ENCODE data around the gene REG1A. TPM values are rescaled to one million over a fixed set of nuclear protein-coding genes. Genes with fewer than 3 reads are reported as not detected.

REG1A gene
- 8.9 TPM for total RNA-seq

GRCh38 chr2:79120194-79120713, at the start of gene REG1A:
Gene REG1A (plus strand): TSS chr2:79120488. CDS start chr2:79120862, 374 bp downstream.
- no peak for DNase-seq (ENCODE audit: low spot score)
- ATAC-seq: no peak

DNA sequence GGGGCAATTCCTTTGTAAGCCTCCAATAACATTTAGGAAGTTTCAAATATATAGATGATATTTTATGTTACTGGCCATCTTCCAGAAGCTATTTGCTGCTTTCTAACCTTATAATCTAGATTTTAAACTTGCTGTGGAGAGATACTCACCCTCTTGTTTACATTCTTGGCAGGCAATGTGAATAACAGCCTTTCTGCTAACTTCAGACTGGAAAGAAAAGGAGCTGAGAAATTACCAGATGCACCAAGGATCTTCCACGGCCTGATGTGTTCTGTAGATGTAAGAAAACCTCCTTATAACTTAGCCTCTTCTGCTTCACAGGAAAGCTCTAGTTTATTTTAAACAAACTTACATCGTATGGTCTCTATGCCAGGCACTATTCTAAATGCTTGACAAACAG, 49.2 kb upstream of the REG1A start:
- ATAC-seq (no peak), DNase-seq (ENCODE audit: low spot score) (no peak)

DNA sequence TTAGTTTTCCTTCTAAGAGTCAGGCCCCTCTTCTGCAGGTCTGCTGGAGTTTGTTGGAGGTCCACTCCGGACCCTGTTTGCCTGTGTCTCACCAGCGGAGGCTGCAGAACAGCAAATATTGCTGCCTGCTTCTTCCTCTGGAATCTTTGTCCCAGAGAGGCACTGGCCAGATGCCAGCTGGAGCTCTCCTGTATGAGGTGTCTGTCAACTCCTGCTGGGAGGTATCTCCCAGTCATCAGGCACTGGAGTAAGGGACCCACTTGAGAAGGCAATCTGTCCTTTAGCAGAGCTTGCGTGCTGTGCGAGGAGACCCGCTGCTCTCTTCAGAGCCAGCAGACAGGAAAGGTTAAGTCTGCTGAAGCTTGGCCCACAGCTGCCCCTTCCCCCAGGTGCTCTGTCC, 37.3 kb upstream of the REG1A start:
- ATAC-seq: no peak
- no peak for DNase-seq (ENCODE audit: low spot score)

DNA sequence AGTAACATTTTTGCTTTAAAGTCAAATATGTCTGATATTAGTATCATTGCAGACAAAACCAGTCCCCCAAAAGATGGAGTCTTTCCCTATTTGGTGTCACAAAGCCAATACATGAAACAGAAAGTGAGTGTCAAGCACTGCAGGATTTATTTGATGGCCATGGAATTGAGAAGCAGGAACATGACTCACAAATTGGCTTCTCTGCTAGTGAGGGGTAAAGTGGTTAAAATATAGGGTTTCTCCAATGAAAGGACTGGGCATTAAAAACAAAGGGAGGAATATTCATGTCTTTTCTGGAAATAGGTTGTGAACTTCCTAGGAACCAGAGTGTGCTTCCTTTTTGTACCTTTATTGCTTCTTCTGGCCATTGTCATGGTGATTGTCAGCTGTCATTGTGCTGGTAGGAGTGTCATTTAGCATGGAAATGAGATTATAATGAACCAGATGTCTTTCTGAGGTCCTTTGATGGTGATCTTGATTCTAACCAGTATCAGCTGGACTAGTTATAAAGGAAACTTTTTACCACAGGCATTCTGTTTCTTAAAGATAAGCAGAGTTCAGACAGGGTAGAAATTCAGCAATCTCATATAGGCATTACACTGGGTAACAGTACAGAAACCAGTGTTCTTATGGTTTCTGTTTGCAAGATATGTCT, 36.6 kb upstream of the REG1A start:
- no peak for DNase-seq (ENCODE audit: low spot score)
- no peak for ATAC-seq

GRCh38 chr2:79084495-79085135, 35.7 kb upstream of the REG1A start:
- ATAC-seq (no peak), DNase-seq (ENCODE audit: low spot score) (no peak)

GRCh38 chr2:79085382-79085781, 34.9 kb upstream of the REG1A start:
- DNase-seq (ENCODE audit: low spot score): no peak

GRCh38 chr2:79086255-79086654, 34.0 kb upstream of the REG1A start:
- DNase-seq (ENCODE audit: low spot score): no peak
- no peak for ATAC-seq

More at GRCh38 chr2:79085382-79085781, 34.9 kb upstream of the REG1A start:
- ATAC-seq: no peak

DNA sequence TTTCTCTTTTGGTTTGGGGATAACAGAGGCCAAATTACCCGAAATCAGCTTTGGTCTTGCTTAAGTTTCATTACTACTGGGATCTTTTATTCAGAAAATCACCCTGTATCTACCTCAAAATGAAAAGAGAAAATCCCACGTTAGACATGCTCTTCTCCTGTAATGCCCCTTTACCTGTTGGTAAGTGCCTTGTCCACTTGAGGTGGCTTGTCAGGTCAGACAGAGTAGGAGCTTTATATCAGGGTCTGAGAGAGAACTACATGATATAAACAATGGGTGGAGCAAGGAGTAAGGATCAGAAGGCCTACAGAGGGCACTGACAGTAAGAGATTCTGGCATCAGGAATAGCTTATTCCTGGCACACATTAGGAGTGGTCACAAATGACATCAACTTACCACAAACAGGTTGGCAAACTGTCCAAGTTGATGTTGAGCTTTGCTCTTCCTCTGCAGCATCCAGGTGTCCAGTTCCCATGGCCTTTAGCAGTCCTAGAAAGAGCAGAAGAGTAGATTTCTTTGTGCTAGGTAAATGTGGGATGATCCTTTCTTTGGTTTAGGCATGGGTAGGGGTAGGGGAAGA, 32.4 kb upstream of the REG1A start, which contains the start of gene REG1B:
Gene REG1B (minus strand): TSS at position 209 of the 580 bp plus-strand sequence. CDS start 381 bp downstream, outside the sequence.
- no peak for DNase-seq (ENCODE audit: low spot score)

GRCh38 chr2:79090693-79091092, 29.6 kb upstream of the REG1A start:
- DNase-seq (ENCODE audit: low spot score) (no peak), ATAC-seq (no peak)

More for the DNA sequence above, 32.4 kb upstream of the REG1A start, which contains the start of gene REG1B:
- ATAC-seq: no peak

DNA sequence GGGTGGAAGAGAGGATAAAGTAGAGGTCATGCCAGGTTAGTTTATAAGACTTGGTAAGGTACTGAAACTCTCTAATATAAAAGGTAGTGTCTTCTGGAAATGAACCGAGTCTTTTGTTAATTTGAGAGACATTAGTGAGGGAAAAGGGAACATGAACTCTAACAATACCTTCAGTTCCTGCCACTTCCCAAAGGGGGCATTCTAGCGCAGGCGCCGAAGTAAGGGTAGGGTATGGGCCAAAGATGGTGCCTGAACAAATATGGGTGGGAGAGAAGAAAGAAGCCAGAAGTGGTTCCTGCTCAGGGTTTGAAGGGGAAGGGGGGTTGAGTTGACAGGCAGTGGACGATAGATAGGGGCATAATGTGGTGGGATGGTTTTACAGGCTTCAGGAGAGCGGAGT, 22.4 kb upstream of the REG1A start:
- DNase-seq (ENCODE audit: low spot score) (no peak), ATAC-seq (no peak)

GRCh38 chr2:79099140-79099686, 21.1 kb upstream of the REG1A start:
- no peak for ATAC-seq
- DNase-seq (ENCODE audit: low spot score): no peak

DNA sequence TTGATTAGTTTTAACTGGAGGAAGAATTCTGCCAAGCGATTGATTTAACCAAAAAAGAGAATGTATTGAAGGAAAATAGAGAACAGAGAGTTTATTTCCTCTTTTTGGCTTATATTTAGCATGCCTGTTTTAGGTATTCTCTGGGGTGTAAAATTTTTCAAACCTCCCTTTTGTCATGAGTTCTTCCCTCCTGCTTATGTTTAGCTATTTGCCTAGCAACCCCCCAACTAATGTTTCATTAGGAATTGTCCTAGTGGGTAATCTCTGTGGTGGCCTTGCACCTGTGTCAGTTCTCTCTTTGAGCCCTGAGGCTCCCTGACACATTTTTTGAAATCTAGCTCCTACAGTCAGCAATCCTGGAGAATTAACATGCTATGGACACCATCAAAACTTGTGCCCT, 20.0 kb upstream of the REG1A start:
- ATAC-seq: no peak
- DNase-seq (ENCODE audit: low spot score): no peak

DNA sequence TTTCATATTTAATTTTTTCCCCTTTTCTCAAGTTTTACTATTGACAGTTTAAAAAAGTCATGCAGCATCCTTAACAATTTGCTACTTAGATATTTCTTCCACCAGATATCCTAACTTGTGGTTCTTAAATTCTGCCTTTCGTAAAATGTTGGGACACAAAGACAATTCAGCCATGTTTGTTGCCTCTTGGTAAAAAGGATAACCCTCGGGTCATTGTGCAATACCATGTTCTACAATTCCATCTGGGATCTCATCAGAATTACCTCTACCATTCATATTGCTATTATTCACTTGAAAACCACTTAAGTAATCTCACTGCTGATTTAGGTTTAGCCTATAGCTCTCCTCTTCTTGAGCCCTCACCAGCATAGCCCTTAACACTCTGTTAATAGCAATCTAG, 19.3 kb upstream of the REG1A start:
- no peak for ATAC-seq

GRCh38 chr2:79103214-79103613, 17.1 kb upstream of the REG1A start:
- no peak for DNase-seq (ENCODE audit: low spot score)

More for the DNA sequence above, 19.3 kb upstream of the REG1A start:
- DNase-seq (ENCODE audit: low spot score): no peak

DNA sequence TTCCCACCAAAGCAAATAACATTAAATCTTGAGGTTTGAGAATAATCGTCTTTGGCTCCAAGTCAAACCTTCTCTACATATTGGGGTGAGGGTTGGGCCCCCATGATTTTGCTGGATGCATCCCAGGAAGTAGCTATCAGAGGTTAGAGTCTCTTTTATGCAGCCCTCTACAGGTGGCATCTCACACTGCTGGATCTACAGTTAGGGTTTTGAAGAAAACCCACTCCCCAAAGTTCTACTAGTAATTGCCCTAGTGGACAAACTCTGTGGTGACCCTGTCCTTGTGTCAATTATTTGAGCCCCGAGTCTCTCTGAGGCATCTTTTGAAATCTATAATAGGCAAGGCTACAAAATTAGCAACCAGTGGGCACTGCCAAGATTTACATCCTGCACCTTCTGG, 15.0 kb upstream of the REG1A start:
- ATAC-seq: no peak

More at GRCh38 chr2:79103214-79103613, 17.1 kb upstream of the REG1A start:
- ATAC-seq: no peak

GRCh38 chr2:79112269-79112668, 8.0 kb upstream of the REG1A start:
- no peak for DNase-seq (ENCODE audit: low spot score)
- no peak for ATAC-seq

More for the DNA sequence above, 15.0 kb upstream of the REG1A start:
- no peak for DNase-seq (ENCODE audit: low spot score)

GRCh38 chr2:79114797-79115494, 5.3 kb upstream of the REG1A start:
- DNase-seq (ENCODE audit: low spot score) (no peak), ATAC-seq (no peak)

GRCh38 chr2:79116997-79117928, 3.0 kb upstream of the REG1A start:
- ATAC-seq (no peak), DNase-seq (ENCODE audit: low spot score) (no peak)

DNA sequence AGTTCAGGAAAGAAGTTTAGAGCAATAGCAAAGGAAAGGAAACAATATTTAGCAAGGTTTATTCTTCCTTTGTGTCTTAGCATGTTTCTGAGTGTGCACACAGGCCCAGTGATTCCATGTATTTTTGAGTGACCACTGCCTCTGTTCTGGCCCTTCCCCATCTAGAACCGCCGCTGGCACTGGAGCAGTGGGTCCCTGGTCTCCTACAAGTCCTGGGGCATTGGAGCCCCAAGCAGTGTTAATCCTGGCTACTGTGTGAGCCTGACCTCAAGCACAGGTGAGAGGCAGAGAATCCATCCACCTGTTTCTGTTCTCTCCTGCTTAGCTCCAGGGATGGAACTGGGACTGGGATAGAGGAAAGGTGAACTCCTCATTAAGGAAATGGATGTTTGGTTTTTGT, 2.4 kb downstream of the REG1A start:
- no peak for ATAC-seq
- DNase-seq (ENCODE audit: low spot score): no peak

All from left lobe of liver (tissue), 2 donors.